Measurements from ENCODE around the gene ZNF628. TPM values are rescaled to one million over a fixed set of nuclear protein-coding genes. Genes with fewer than 3 reads are reported as not detected.

Gene ZNF628
- total RNA-seq, 1 donor from 2014 or later: 10.0 TPM

GRCh38 chr19:55498246-55498840 lies 21.9 kb downstream of the ZNF628 start:
- no peaks in the 10 kb centered on the region for H3K27me3 Mint-ChIP-seq
- peak overlapping the region; percentile 43 for H3K27ac Mint-ChIP-seq
- intact Hi-C loops (cut with micrococcal nuclease): no loop called here
- H3K9me3 Mint-ChIP-seq: peaks cover 3% of the 10 kb centered on the region
- peaks cover 14% of the 10 kb centered on the region for H3K4me1 Mint-ChIP-seq
- no peak overlapping the region for H3K4me3 Mint-ChIP-seq
- H3K36me3 Mint-ChIP-seq (ENCODE audit: low read depth): peaks cover 8% of the 10 kb centered on the region
- no peak for DNase-seq

- no peak overlapping the region for H3K27ac Mint-ChIP-seq
- H3K4me3 Mint-ChIP-seq: no peak overlapping the region
- intact Hi-C loops (cut with micrococcal nuclease): loop anchor here (5.0 kb wide), 1 partner anchor 198 kb away; no protein-coding TSS in a partner anchor
- no peak for DNase-seq
- H3K9me3 Mint-ChIP-seq: peaks cover 7% of the 10 kb centered on the region
- peaks cover 4% of the 10 kb centered on the region for H3K27me3 Mint-ChIP-seq
- peaks cover 20% of the 10 kb centered on the region for H3K4me1 Mint-ChIP-seq
- peaks cover 11% of the 10 kb centered on the region for H3K36me3 Mint-ChIP-seq (ENCODE audit: low read depth)
Measured at GRCh38 chr19:55500368-55500952, 24.0 kb downstream of the ZNF628 start.

GRCh38 chr19:55502197-55502952 lies 26.0 kb downstream of the ZNF628 start:
- Mint-ChIP-seq H3K9me3 (peaks cover 7% of the 10 kb centered on the region), H3K4me1 (peaks cover 20% of the 10 kb centered on the region), H3K27ac (no peak overlapping the region), H3K36me3 (ENCODE audit: low read depth) (peaks cover 11% of the 10 kb centered on the region), H3K4me3 (peak overlapping the region; percentile 13), H3K27me3 (peaks cover 4% of the 10 kb centered on the region)
- DNase-seq: no peak
- intact Hi-C loops (cut with micrococcal nuclease): loop anchor here (5.0 kb wide), 1 partner anchor 200 kb away; no protein-coding TSS in a partner anchor

- DNase-seq: no peak
- peak overlapping the region; percentile 85 for H3K4me3 Mint-ChIP-seq
- H3K36me3 Mint-ChIP-seq (ENCODE audit: low read depth): peaks cover 11% of the 10 kb centered on the region
- peaks cover 20% of the 10 kb centered on the region for H3K4me1 Mint-ChIP-seq
- peaks cover 7% of the 10 kb centered on the region for H3K9me3 Mint-ChIP-seq
- peak overlapping the region; percentile 84 for H3K27ac Mint-ChIP-seq
- H3K27me3 Mint-ChIP-seq: peaks cover 6% of the 10 kb centered on the region
- intact Hi-C loops (cut with micrococcal nuclease): loop anchor here (5.0 kb wide), 1 partner anchor 201 kb away; no protein-coding TSS in a partner anchor
Measured at GRCh38 chr19:55503157-55503501, 26.7 kb downstream of the ZNF628 start.

- Mint-ChIP-seq H3K27ac (peak overlapping the region; percentile 84), H3K9me3 (peaks cover 7% of the 10 kb centered on the region), H3K36me3 (ENCODE audit: low read depth) (peaks cover 11% of the 10 kb centered on the region), H3K4me3 (peak overlapping the region; percentile 85), H3K27me3 (peaks cover 6% of the 10 kb centered on the region), H3K4me1 (peaks cover 20% of the 10 kb centered on the region)
- intact Hi-C loops (cut with micrococcal nuclease): loop anchor here (1.0 to 5.0 kb wide), 3 partner anchors 36 to 362 kb away; no protein-coding TSS in a partner anchor
- peak; percentile 98 for DNase-seq
Measured at GRCh38 chr19:55503502-55504251, 27.3 kb downstream of the ZNF628 start.

- Mint-ChIP-seq H3K4me1 (peaks cover 20% of the 10 kb centered on the region), H3K4me3 (peak overlapping the region; percentile 85), H3K36me3 (ENCODE audit: low read depth) (peaks cover 11% of the 10 kb centered on the region), H3K27me3 (peaks cover 6% of the 10 kb centered on the region), H3K27ac (peak overlapping the region; percentile 84), H3K9me3 (peaks cover 7% of the 10 kb centered on the region)
- DNase-seq: no peak
- intact Hi-C loops (cut with micrococcal nuclease): loop anchor here (1.0 to 5.0 kb wide), 3 partner anchors 37 to 363 kb away; no protein-coding TSS in a partner anchor
Measured at GRCh38 chr19:55504252-55504603, 27.8 kb downstream of the ZNF628 start.

GRCh38 chr19:55504981-55505380 lies 28.6 kb downstream of the ZNF628 start:
- Mint-ChIP-seq H3K4me3 (no peak overlapping the region), H3K27me3 (peaks cover 6% of the 10 kb centered on the region), H3K36me3 (ENCODE audit: low read depth) (peaks cover 11% of the 10 kb centered on the region), H3K4me1 (peaks cover 20% of the 10 kb centered on the region), H3K27ac (no peak overlapping the region), H3K9me3 (peaks cover 7% of the 10 kb centered on the region)
- intact Hi-C loops (cut with micrococcal nuclease): loop anchor here (1.0 to 5.0 kb wide), 3 partner anchors 38 to 364 kb away; no protein-coding TSS in a partner anchor
- DNase-seq: no peak

- peaks cover 6% of the 10 kb centered on the region for H3K27me3 Mint-ChIP-seq
- DNase-seq: no peak
- peaks cover 10% of the 10 kb centered on the region for H3K4me1 Mint-ChIP-seq
- no peak overlapping the region for H3K27ac Mint-ChIP-seq
- intact Hi-C loops (cut with micrococcal nuclease): no loop called here
- peaks cover 4% of the 10 kb centered on the region for H3K36me3 Mint-ChIP-seq (ENCODE audit: low read depth)
- H3K9me3 Mint-ChIP-seq: peaks cover 6% of the 10 kb centered on the region
- H3K4me3 Mint-ChIP-seq: no peak overlapping the region
Measured at GRCh38 chr19:55508120-55508519, 31.7 kb downstream of the ZNF628 start.

- Mint-ChIP-seq H3K4me3 (peak overlapping the region; percentile 72), H3K27ac (no peak overlapping the region), H3K4me1 (peaks cover 3% of the 10 kb centered on the region), H3K9me3 (no peaks in the 10 kb centered on the region), H3K27me3 (peaks cover 3% of the 10 kb centered on the region), H3K36me3 (ENCODE audit: low read depth) (no peaks in the 10 kb centered on the region)
- peak; percentile 97 for DNase-seq
- intact Hi-C loops (cut with micrococcal nuclease): loop anchor here (1.0 to 2.0 kb wide), 4 partner anchors 64 to 114 kb away; partner anchors contain the start of genes ZNF579 and ZNF784
Measured at GRCh38 chr19:55516878-55517620, 40.6 kb downstream of the ZNF628 start.

GRCh38 chr19:55519451-55520311 lies 43.3 kb downstream of the ZNF628 start:
- peaks cover 3% of the 10 kb centered on the region for H3K4me1 Mint-ChIP-seq
- intact Hi-C loops (cut with micrococcal nuclease): no loop called here
- no peak for DNase-seq

GRCh38 chr19:55520691-55521292 lies 44.4 kb downstream of the ZNF628 start:
- Mint-ChIP-seq H3K27ac (no peak overlapping the region), H3K27me3 (peaks cover 2% of the 10 kb centered on the region), H3K9me3 (no peaks in the 10 kb centered on the region), H3K4me1 (peaks cover 3% of the 10 kb centered on the region), H3K4me3 (no peak overlapping the region), H3K36me3 (ENCODE audit: low read depth) (no peaks in the 10 kb centered on the region)
- DNase-seq: no peak
- intact Hi-C loops (cut with micrococcal nuclease): no loop called here

More at GRCh38 chr19:55519451-55520311, 43.3 kb downstream of the ZNF628 start:
- H3K27me3 Mint-ChIP-seq: no peaks in the 10 kb centered on the region
- H3K36me3 Mint-ChIP-seq (ENCODE audit: low read depth): no peaks in the 10 kb centered on the region
- no peak overlapping the region for H3K27ac Mint-ChIP-seq
- no peak overlapping the region for H3K4me3 Mint-ChIP-seq
- H3K9me3 Mint-ChIP-seq: no peaks in the 10 kb centered on the region

Measured in activated CD4-positive, alpha-beta T cell treated with anti-CD3 and anti-CD28 coated beads, Interleukin-2, amount 10 ng/mL, durations not matched to agents 24 days and 14 days (primary cell).